Keratinocyte (primary cell): ENCODE measurements around the gene DUSP28. TPM values are rescaled to one million over a fixed set of nuclear protein-coding genes. Genes with fewer than 3 reads are reported as not detected.
"Not testable (repeated sequence)": the region's sequence is repeated elsewhere in the genome, so short reads cannot be mapped to it uniquely, and the experiment has no call there.

ENCODE experiments used
- DNase-seq: peaks from one replicate; pipeline ENCODE4 v3.0.0-alpha.2; 2011; ENCODE audit warnings: low read depth, missing footprints, low spot score
- FAIRE-seq: peaks from 2 replicates; lab custom pipeline; 2011; peaks lifted over from hg19 to GRCh38; lab: Jason Lieb, UNC
- H2AFZ ChIP-seq: 2 replicates; pipeline ENCODE4 v1.6.0; 2012; ENCODE audit warnings: low read length, control low read depth, inconsistent platforms; ENCODE audit not compliant: control insufficient read depth
- H3K27ac ChIP-seq: 2 replicates; pipeline ENCODE4 v1.5.1; 2011; ENCODE audit warnings: low read length; ENCODE audit not compliant: control insufficient read depth, insufficient read depth
- H3K27me3 ChIP-seq: 3 replicates; pipeline ENCODE4 v1.6.0; 2011; ENCODE audit warnings: low read length; ENCODE audit not compliant: control insufficient read depth, insufficient read depth; ENCODE audit errors: extremely low read depth
- H3K36me3 ChIP-seq, 2 experiments: 2 replicates in 1 of 2; 3 replicates in 1 of 2; pipeline ENCODE4 v1.5.1; 2011; ENCODE audit warnings: low read length in 2 of 2, mild to moderate bottlenecking in 1 of 2; ENCODE audit not compliant: control insufficient read depth in 2 of 2, insufficient read depth in 2 of 2; ENCODE audit errors: extremely low read depth in 1 of 2
- H3K4me1 ChIP-seq: 3 replicates; pipeline ENCODE4 v1.5.1; 2011; ENCODE audit warnings: low read length; ENCODE audit not compliant: control insufficient read depth, insufficient read depth; ENCODE audit errors: extremely low read depth
- H3K4me2 ChIP-seq: 3 replicates; pipeline ENCODE4 v1.6.0; 2011; ENCODE audit warnings: low read depth, low read length; ENCODE audit not compliant: control insufficient read depth, insufficient read depth; ENCODE audit errors: extremely low read depth
- H3K4me3 ChIP-seq, 3 experiments: fragments of 200-600 bp in 1 of 3; sonication (generic) in 1 of 3; 2 replicates in 2 of 3; 3 replicates in 1 of 3; pipeline ENCODE4 v1.5.1; 2011 to 2016; ENCODE audit warnings: low read length in 3 of 3, mild to moderate bottlenecking in 3 of 3, control low read depth in 2 of 3, inconsistent platforms in 1 of 3, low read depth in 1 of 3, mixed read lengths in 1 of 3, mixed run types in 1 of 3, moderate library complexity in 1 of 3; ENCODE audit not compliant: control insufficient read depth in 2 of 3, insufficient read depth in 2 of 3; ENCODE audit errors: extremely low read depth in 1 of 3
- H3K79me2 ChIP-seq: 2 replicates; pipeline ENCODE4 v1.6.0; 2012; ENCODE audit warnings: low read length; ENCODE audit not compliant: control insufficient read depth, insufficient read depth
- H3K9ac ChIP-seq: 3 replicates; pipeline ENCODE4 v1.6.0; 2011; ENCODE audit warnings: low read length; ENCODE audit not compliant: control insufficient read depth, insufficient read depth; ENCODE audit errors: extremely low read depth
- H3K9me1 ChIP-seq: 3 replicates; pipeline ENCODE4 v1.6.0; 2011; ENCODE audit warnings: low read length; ENCODE audit not compliant: control insufficient read depth, insufficient read depth; ENCODE audit errors: extremely low read depth
- H3K9me3 ChIP-seq: 2 replicates; pipeline ENCODE4 v1.5.1; 2012; ENCODE audit warnings: low read depth, low read length; ENCODE audit not compliant: control insufficient read depth
- H4K20me1 ChIP-seq: 3 replicates; pipeline ENCODE4 v1.6.0; 2011; ENCODE audit warnings: low read length; ENCODE audit not compliant: control insufficient read depth, insufficient read depth; ENCODE audit errors: extremely low read depth
- EZH2 ChIP-seq: IDR thresholded peaks from one replicate; pipeline ENCODE4 v1.6.1; 2012; ENCODE audit warnings: inconsistent platforms, mild to moderate bottlenecking, low read length, moderate library complexity
- dilution Hi-C: fragments of 300-500 bp; cut with MboI; formaldehyde crosslinking; loops from one replicate; pipeline ENCODE4 v1.7.0; 2020; ENCODE audit warnings: low sequenced_read_pairs; ENCODE audit not compliant: extremely low pct_ligation_motif_present
- polyA plus RNA-seq, 5 experiments: library from polyadenylated mRNA; depleted of rRNA in 3 of 5; stranded (reverse) in 3 of 5; stranded (forward) in 1 of 5; unstranded in 1 of 5; fragments of >200 nt; gene quantifications; 1 replicate in 1 of 5; 2 replicates in 3 of 5; 3 replicates in 1 of 5; pipeline versions ENCODE4 v1.2.1 to v1.2.3, GENCODE V29; 2011 to 2012; ENCODE audit warnings: missing spikeins in 2 of 5, low read depth in 1 of 5, low replicate concordance in 1 of 5
- TF ChIP-seq, protein P1 (sequence below), 3 experiments: IDR thresholded peaks in 1 of 3; conservative IDR thresholded peaks in 1 of 3; optimal IDR thresholded peaks in 1 of 3; 2 replicates in 2 of 3; 3 replicates in 1 of 3; pipeline versions ENCODE3 to v1.5.1; 2011; ENCODE audit warnings: low read length in 3 of 3, mild to moderate bottlenecking in 3 of 3, moderate library complexity in 2 of 3, control low read depth in 1 of 3, inconsistent platforms in 1 of 3; ENCODE audit not compliant: insufficient read depth in 2 of 3; ENCODE audit errors: extremely low read depth in 1 of 3

The DUSP28 gene
- polyA plus RNA-seq, 1 donor (not counting 4 experiments of a cell fraction or from before 2014, with no cell fraction given): 4.4 TPM

- Histone ChIP-seq H3K27ac (no peak overlapping the region), H3K4me3 (no peak overlapping the region), H2AFZ (no peak overlapping the region), H4K20me1 (no peaks in the 10 kb centered on the region), H3K9me3 (peaks cover 11% of the 10 kb centered on the region), H3K4me1 (peaks cover 7% of the 10 kb centered on the region), H3K9ac (no peak overlapping the region), H3K79me2 (no peaks in the 10 kb centered on the region), H3K4me2 (no peak overlapping the region), H3K36me3 (peaks cover 0 to 2% of the 10 kb centered on the region in 2 experiments), H3K27me3 (peaks cover 14% of the 10 kb centered on the region), H3K9me1 (no peaks in the 10 kb centered on the region)
- FAIRE-seq (no peak), DNase-seq (no peak)
- TF ChIP-seq, protein P1, sequence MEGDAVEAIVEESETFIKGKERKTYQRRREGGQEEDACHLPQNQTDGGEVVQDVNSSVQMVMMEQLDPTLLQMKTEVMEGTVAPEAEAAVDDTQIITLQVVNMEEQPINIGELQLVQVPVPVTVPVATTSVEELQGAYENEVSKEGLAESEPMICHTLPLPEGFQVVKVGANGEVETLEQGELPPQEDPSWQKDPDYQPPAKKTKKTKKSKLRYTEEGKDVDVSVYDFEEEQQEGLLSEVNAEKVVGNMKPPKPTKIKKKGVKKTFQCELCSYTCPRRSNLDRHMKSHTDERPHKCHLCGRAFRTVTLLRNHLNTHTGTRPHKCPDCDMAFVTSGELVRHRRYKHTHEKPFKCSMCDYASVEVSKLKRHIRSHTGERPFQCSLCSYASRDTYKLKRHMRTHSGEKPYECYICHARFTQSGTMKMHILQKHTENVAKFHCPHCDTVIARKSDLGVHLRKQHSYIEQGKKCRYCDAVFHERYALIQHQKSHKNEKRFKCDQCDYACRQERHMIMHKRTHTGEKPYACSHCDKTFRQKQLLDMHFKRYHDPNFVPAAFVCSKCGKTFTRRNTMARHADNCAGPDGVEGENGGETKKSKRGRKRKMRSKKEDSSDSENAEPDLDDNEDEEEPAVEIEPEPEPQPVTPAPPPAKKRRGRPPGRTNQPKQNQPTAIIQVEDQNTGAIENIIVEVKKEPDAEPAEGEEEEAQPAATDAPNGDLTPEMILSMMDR (optimal IDR thresholded peaks at IDR 0.05 in 1 of 3, IDR thresholded peaks at IDR 0.05 in 1 of 3, conservative IDR thresholded peaks at IDR 0.05 in 1 of 3; ENCODE audit: extremely low read depth in 1 of 3, insufficient read depth in 2 of 3, low read length in 3 of 3): no peak
- TF ChIP-seq EZH2: no peak
- dilution Hi-C loops: no loop called here
Observed at GRCh38 chr2:240520974-240521350, 39.2 kb upstream of the DUSP28 start.

GRCh38 chr2:240521885-240522284 lies 38.3 kb upstream of the DUSP28 start:
- DNase-seq, dilution Hi-C loops, H3K36me3 ChIP-seq, H3K79me2 ChIP-seq, FAIRE-seq, H3K4me2 ChIP-seq, H4K20me1 ChIP-seq, H3K4me3 ChIP-seq, H2AFZ ChIP-seq, H3K4me1 ChIP-seq, H3K27ac ChIP-seq, H3K9ac ChIP-seq, H3K9me1 ChIP-seq: not testable (repeated sequence)
- peaks cover 11% of the 10 kb centered on the region for H3K9me3 ChIP-seq
- H3K27me3 ChIP-seq: peaks cover 14% of the 10 kb centered on the region

DNA sequence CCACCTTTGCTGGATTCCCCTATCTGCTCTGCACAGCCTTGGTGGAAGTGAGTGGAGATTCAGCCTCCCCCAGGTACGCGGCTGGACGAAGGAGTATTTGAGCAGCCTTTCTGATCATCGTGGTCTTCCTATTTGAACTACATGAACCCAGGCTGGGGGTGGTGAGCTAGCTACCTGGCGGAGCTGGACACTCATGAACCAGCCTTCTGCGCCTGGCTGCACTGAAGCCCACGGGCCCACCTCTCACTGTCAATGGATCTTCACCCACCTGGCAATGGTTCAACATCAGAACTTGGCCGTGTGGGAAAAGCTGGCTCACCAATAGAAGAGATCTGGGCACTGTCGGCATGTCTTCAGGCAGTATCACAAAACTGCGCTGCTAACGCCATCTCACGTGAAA lies 37.8 kb upstream of the DUSP28 start:
- no peaks in the 10 kb centered on the region for H4K20me1 ChIP-seq
- FAIRE-seq: no peak
- H3K9ac ChIP-seq: no peak overlapping the region
- H3K4me2 ChIP-seq: no peak overlapping the region
- peaks cover 7% of the 10 kb centered on the region for H3K4me1 ChIP-seq
- H3K36me3 ChIP-seq: peaks cover 0 to 2% of the 10 kb centered on the region in 2 experiments
- H3K27ac ChIP-seq: no peak overlapping the region
- peaks cover 11% of the 10 kb centered on the region for H3K9me3 ChIP-seq
- no peak overlapping the region for H3K4me3 ChIP-seq
- H3K79me2 ChIP-seq: no peaks in the 10 kb centered on the region
- H3K27me3 ChIP-seq: peaks cover 14% of the 10 kb centered on the region
- no peak overlapping the region for H2AFZ ChIP-seq
- dilution Hi-C loops: no loop called here
- TF ChIP-seq, protein P1 (optimal IDR thresholded peaks at IDR 0.05 in 1 of 3, IDR thresholded peaks at IDR 0.05 in 1 of 3, conservative IDR thresholded peaks at IDR 0.05 in 1 of 3; ENCODE audit: extremely low read depth in 1 of 3, insufficient read depth in 2 of 3, low read length in 3 of 3): no peak
- TF ChIP-seq EZH2: no peak
- no peaks in the 10 kb centered on the region for H3K9me1 ChIP-seq
- DNase-seq: no peak
